Pancreas (tissue), 10 donors: ENCODE data around the gene TMEM132C. TPM values are rescaled to one million over a fixed set of nuclear protein-coding genes. Genes with fewer than 3 reads are reported as not detected.

ENCODE experiments used
- ATAC-seq, 4 donors: fragments of 200-7000 bp; cut with Tn5 transposase; one replicate each; pipeline versions ENCODE4 v1.8.0 to v1.9.1; 2020; ENCODE audit warnings: mild to moderate bottlenecking in 4 of 4, moderate library complexity in 4 of 4
- DNase-seq, 6 donors: peaks; one replicate each; pipeline ENCODE4 v3.0.0-alpha.2; 2020
- FAIRE-seq: peaks from 2 replicates; lab custom pipeline; 2012; peaks lifted over from hg19 to GRCh38; lab: Jason Lieb, UNC
- H3K27ac ChIP-seq, 4 donors: fragments of 200-600 bp; sonication (generic); 1 replicate in 3 of 4; 2 replicates in 1 of 4; pipeline versions ENCODE4 v1.5.0 to v1.8.0; 2020
- H3K27me3 ChIP-seq, 4 donors: fragments of 200-600 bp; one replicate each; pipeline ENCODE4 v1.8.0; 2021
- H3K36me3 ChIP-seq, 3 donors: fragments of 200-600 bp; sonication (generic) in 1 of 3; one replicate each; pipeline versions ENCODE4 v1.5.0 to v1.8.0; 2020 to 2021
- H3K4me1 ChIP-seq, 3 donors: fragments of 200-600 bp; one replicate each; pipeline ENCODE4 v1.8.0; 2021
- H3K4me3 ChIP-seq, 4 donors: fragments of 200-600 bp; sonication (generic) in 2 of 4; one replicate each; pipeline versions ENCODE4 v1.5.0 to v1.8.0; 2020 to 2021
- H3K9me3 ChIP-seq, 4 donors: fragments of 200-600 bp; one replicate each; pipeline ENCODE4 v1.8.0; 2021
- CTCF ChIP-seq, 4 donors: fragments of 200-600 bp; sonication (generic) in 3 of 4; IDR thresholded peaks; one replicate each; pipeline versions ENCODE4 v1.5.0 to v1.8.0; 2021; ENCODE audit warnings: antibody characterized with exemption in 4 of 4
- WGBS, 2 donors: extraction: QIAGEN DNeasy Blood & Tissue Kit; methylation state at CpG; one replicate each; pipeline ENCODE4 v1.1.7; 2013; 5-methylcytosine and 5-hydroxymethylcytosine counted together
- intact Hi-C, 3 donors: fragments of 100-400 bp; cut with DNase I; formaldehyde crosslinking; loops; one replicate each; pipeline versions ENCODE4 v1.11.1 to v1.14.2; 2022
- polyA plus RNA-seq, 2 donors: library from polyadenylated mRNA; stranded (reverse); fragments of 200-250 nt; gene quantifications; one replicate each; pipeline ENCODE4 v1.2.3, GENCODE V29; 2013
- total RNA-seq, 6 donors: library from RNA; stranded (reverse); fragmentation: NEBNext Ultra II Directional in 4 of 6; extraction: Animal tissue kit (Norgen Biotek cat#: 25700) in 4 of 6; gene quantifications; one replicate each; pipeline versions ENCODE4 v1.2.1 to v1.2.4, GENCODE V29; 2021 to 2023
- donor health status: healthy with polysubstance abuse.
- donor health status: DM: no; HTN: no; CAD: no; lungs with moderate emphysema.
- donor health status: DM: no; HTN: no; CAD: no.
- donor health status: control.
- donor health status: control.
- donor health status: Bipolar disorder and iron deficiency.
- donor health status: DM: yes; HTN: yes; CAD: no.
- donor health status: DM: no; HTN: no; CAD: no.
- donor health status: DM: no; HTN: no; CAD: no.
- donor health status: DM: yes; HTN: yes; CAD: no.

Gene TMEM132C
- total and polyA plus RNA-seq, 8 donors: 0.63 to 5.8 (median 3.1) TPM

- Histone ChIP-seq H3K4me3 (no peak overlapping the region), H3K27ac (no peak overlapping the region), H3K4me1 (no peaks in the 10 kb centered on the region), H3K36me3 (no peaks in the 10 kb centered on the region), H3K27me3 (no peaks in the 10 kb centered on the region), H3K9me3 (no peaks in the 10 kb centered on the region)
- WGBS, 2 donors: 11 to 15% methylated on average over 5 of the region's 5 CpGs
- intact Hi-C loops: no loop called here
- no peak for TF ChIP-seq CTCF (IDR thresholded peaks at IDR 0.05)
- DNase-seq (no peak), ATAC-seq (no peak), FAIRE-seq (no peak)
Measured at GRCh38 chr12:128734371-128734770, 467.4 kb downstream of the TMEM132C start.

- no peak for TF ChIP-seq CTCF (IDR thresholded peaks at IDR 0.05)
- ATAC-seq (no peak), DNase-seq (no peak), FAIRE-seq (no peak)
- Histone ChIP-seq H3K4me3 (no peak overlapping the region), H3K27ac (no peak overlapping the region), H3K27me3 (peaks cover 0 to 2% (median 0%) of the 10 kb centered on the region in 4 donors), H3K36me3 (no peaks in the 10 kb centered on the region), H3K4me1 (no peaks in the 10 kb centered on the region), H3K9me3 (no peaks in the 10 kb centered on the region)
- intact Hi-C loops: no loop called here
- WGBS, 2 donors: 43 to 64% methylated on average over 3 of the region's 3 CpGs
Measured at GRCh38 chr12:128737292-128737966, 470.5 kb downstream of the TMEM132C start.

GRCh38 chr12:128743916-128744315, 476.9 kb downstream of the TMEM132C start:
- WGBS, 2 donors: 59 to 62% methylated on average over 7 of the region's 7 CpGs
- H3K27ac ChIP-seq: no peak overlapping the region
- no peaks in the 10 kb centered on the region for H3K4me1 ChIP-seq
- peaks cover 0 to 3% (median 0%) of the 10 kb centered on the region in 4 donors for H3K27me3 ChIP-seq
- intact Hi-C loops: no loop called here
- no peak overlapping the region for H3K4me3 ChIP-seq
- TF ChIP-seq CTCF (IDR thresholded peaks at IDR 0.05): no peak
- no peaks in the 10 kb centered on the region for H3K9me3 ChIP-seq
- no peak for ATAC-seq
- no peak for DNase-seq
- H3K36me3 ChIP-seq: no peaks in the 10 kb centered on the region
- no peak for FAIRE-seq

- no peak for TF ChIP-seq CTCF (IDR thresholded peaks at IDR 0.05)
- H3K9me3 ChIP-seq: no peaks in the 10 kb centered on the region
- no peak for DNase-seq
- intact Hi-C loops: no loop called here
- H3K27ac ChIP-seq: no peak overlapping the region
- FAIRE-seq: no peak
- no peak overlapping the region for H3K4me3 ChIP-seq
- H3K4me1 ChIP-seq: no peaks in the 10 kb centered on the region
- WGBS, 2 donors: 21 to 22% methylated on average over 11 of the region's 11 CpGs
- ATAC-seq: no peak
- no peaks in the 10 kb centered on the region for H3K36me3 ChIP-seq
- H3K27me3 ChIP-seq: peaks cover 0 to 3% (median 0%) of the 10 kb centered on the region in 4 donors
Measured at GRCh38 chr12:128745772-128746689, 479.1 kb downstream of the TMEM132C start.
